Hematopoietic multipotent progenitor cell treated with erythropoietin and hydrocortisone succinate and interleukin-3 and kit ligand, for 15 days (in vitro differentiated cells): ENCODE data around the gene TEX2.

Experiments
- DNase-seq: peaks from one replicate; pipeline ENCODE4 v3.0.0-alpha.2; 2015; ENCODE audit warnings: low spot score

The TEX2 gene

DNA sequence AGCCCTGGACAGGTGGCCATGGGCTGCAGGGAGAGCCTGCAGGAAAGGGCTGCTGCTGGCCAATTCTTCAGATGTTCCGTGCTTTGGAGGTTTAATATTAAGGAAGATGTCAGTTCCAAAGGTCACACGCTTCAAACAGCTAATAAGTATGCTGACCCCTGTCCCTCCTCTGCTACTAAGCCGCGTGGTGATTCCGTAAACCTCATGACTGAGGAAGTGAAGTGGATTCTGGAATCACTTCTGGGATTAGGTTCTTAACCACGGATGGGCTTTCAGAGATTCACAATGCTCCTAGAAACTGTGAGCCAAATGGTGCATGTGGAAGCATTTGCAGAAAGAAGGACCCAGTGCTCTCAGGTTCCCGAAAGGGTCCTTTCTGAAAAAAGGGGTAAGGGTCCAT lies 104.7 kb downstream of the TEX2 start:
- DNase-seq: no peak

DNA sequence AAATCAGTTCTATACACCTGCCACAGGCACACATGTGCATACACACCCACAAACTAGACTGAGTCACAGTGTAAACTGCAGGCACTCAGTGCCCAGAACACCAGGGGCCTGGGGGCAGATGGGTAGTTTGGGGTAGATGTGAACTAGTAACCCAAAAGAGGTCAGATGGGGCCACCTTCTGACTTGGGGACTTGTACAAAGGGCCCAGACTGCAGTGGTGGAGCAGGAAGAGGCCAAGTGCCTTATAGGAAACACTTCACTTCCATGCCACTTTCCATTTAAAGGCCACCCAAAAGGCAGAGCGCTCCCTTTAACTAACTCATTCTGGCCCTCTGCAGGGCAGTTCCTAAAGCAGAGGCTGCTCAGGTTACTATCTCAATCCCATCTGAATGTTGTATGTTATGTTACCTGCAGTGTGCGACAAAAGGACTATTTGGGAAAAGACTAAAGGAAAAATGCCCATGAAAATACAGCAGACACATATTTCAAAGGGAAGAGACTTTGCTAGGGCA lies 105.3 kb downstream of the TEX2 start:
- DNase-seq: no peak

DNA sequence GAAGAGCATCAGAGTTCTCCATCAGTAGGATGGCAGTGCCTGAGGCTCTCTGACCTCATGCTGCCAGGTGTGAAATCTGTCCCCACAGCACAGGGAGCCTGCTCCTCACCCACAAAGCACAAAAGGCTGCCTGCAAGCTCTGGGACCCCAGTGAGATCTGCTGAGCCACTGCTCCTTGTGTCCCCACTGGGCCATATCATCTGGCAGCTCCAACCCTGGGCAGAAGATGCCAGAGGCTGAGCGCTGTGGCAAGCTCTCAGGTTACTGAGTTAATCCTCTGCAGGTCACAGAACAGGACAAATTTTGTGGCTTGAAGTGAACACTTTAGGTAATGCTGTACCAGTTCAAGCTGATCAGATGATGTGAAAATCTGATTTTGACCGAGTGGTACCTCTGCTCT lies 106.4 kb downstream of the TEX2 start:
- no peak for DNase-seq

DNA sequence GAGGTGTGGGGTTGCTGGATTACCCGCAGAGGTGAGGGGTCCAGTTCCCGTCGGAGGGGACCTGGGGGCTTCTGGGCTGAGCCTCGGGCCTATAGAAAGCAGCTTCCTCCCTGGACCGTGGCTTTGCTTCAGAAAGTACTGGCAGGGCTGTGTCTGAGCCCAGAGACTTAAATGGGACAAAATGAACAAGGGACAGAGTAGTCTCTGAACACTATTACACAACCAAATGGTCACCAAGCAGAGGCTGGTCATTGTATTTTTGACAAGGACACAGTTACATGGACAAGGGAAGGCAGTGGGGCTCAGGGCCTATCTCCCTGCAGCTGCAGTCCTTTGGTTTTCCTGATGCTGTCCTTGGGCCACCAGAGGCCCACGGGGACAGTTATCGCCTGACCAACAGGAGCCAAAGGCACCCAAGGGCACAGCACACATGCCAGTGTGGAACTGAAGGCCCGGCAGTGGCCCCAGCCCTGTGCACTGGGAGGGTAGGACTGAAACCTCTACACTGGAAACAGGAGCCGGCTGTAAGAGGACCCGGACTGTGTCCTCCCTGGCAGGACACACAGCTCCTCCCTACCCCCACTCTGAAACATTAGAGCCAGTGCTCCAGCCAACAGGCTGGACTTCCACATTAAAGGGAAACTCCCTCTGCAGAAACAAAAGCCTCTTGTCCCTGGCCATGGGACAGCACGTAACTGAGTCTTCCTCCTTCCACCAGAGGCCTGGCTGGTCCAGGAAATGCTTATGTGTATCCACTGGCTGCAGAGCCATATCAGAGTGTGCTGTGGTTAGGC lies 107.1 kb downstream of the TEX2 start:
- no peak for DNase-seq

DNA sequence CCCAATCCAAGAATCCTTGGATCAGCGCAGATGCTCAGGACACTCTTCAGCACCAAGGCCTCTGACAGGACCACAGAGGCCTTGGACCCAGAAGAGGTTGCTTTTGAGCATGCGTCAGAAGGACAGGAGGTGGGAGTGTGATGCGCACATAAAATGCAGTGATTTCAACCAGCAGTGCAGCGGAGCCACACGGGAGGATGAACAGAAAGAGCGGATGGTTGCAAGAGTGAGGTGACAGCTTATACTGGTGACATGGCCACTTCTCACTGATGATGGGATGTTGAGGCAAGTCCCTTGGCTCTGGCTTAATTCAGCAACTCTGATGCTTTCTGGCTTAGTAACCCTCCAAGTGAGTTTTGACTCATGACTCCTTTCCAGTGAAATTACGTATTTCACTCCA lies 107.9 kb downstream of the TEX2 start:
- no peak for DNase-seq

DNA sequence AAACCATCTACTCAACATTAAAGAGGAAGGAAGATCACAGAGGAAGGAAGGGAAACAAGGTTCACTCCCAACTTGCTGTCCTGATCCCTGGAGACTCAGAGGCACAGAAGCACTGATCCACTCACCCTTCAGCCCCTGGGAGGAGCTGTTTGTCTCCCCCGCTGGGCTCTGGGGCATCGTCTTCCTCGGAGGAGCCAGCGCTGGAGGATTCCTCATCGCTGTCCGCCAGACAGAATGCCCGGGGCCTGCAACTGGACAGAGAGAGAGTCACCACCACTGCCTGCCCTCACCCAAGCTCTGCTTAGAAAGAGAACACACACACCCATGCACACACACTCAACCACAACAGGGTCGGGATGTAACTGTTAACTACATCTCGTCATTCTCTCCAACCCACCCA lies 108.3 kb downstream of the TEX2 start:
- no peak for DNase-seq

DNA sequence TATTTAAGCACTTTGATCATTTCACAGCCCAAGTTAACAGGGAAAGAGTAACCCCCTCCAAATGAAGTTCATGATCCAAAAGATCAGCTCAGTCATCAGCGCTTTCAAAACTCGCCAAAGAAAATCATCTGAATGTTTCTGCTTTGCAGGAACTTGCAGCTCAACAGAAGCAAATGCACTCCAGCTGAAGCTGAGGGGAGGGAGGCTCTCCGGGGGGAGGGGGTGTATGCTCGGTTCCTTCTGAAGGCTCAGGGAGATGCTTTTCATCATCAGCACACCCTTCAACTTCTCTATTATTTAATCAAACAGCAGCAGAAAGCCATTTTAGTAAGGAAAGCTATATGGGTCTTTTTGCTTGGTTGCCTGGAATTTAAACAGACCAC lies 108.8 kb downstream of the TEX2 start:
- no peak for DNase-seq

DNA sequence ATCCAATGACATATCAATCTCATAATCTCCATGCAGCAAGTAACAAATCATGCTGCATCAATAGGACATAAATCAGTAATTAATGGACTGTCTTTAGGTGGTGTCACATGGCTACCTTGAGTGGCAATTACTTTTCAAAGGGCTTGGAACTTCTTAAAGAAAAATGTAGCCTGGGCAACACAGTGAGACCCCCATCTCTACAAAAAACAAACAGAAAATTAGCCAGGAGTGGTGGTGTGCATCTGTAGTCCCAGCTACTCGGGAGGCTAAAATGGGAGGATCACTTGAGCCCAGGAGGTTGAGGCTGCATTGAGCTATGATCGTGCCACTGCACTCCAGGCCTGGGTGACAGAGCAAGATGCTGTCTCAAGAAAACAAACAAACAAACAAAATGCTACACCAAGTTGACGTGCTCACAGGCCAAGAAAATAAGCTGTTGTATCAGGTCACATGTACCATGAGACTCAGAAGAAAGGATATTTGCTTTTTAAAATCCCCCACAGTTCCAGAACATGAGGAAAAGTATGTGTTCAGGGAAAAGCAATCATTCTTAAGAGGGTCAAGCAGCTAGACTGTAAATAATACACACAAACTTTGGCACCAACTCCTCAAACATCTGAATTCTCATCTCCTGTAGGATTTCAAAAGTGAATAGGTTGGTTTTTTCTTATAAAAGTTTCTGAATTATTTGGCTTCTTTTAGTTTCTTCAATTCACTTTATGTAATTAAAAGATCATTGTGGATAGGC lies 109.3 kb downstream of the TEX2 start:
- DNase-seq: no peak

DNA sequence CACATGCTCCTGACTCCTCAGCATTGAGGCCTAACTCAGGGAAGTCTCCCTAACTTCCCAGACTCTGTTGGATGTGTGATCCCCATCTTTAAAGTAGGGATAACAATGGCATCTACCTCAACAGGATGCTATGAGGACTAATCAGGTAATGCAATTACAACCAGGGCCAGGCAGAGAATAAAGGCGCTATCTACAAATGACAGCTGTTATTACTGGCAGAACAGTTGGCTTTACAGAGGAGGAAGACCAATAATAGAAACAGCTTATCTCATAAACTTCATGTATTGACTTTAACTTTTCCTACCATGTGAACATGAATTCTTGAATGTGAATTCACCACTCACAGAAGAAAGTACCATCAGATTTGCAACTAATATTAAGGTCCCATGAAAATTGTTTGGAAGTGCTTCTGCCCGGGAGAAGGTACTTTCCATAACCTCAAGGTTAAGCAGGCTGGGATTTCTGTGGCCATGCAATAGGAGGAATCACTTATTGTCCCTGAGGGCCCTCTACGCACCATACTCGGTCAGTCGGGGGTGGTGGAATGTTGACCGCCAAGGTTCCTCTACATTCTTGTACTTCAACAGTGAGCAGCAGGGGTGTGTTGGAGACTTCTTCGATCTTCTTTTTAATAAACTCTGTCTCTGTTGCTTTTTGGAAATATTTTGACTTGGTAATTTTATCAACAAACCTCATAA lies 110.5 kb downstream of the TEX2 start:
- peak; percentile 32 for DNase-seq

DNA sequence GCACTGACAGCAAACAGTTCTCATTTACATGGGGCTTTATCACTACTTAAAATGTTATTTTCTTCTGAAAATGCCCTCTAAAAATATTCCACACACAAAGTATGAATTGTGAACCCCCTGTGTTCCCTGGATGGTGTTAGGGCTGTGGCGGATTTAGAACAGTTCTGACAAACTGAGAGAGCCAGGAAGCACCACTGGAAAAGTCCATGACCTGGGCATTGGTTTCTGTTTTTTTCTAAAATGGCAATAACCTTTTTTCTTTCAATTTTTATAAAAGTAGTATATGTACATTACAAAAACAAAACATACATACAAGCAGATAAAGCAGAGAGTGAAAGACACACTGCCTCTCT lies 112.1 kb downstream of the TEX2 start:
- DNase-seq: no peak

DNA sequence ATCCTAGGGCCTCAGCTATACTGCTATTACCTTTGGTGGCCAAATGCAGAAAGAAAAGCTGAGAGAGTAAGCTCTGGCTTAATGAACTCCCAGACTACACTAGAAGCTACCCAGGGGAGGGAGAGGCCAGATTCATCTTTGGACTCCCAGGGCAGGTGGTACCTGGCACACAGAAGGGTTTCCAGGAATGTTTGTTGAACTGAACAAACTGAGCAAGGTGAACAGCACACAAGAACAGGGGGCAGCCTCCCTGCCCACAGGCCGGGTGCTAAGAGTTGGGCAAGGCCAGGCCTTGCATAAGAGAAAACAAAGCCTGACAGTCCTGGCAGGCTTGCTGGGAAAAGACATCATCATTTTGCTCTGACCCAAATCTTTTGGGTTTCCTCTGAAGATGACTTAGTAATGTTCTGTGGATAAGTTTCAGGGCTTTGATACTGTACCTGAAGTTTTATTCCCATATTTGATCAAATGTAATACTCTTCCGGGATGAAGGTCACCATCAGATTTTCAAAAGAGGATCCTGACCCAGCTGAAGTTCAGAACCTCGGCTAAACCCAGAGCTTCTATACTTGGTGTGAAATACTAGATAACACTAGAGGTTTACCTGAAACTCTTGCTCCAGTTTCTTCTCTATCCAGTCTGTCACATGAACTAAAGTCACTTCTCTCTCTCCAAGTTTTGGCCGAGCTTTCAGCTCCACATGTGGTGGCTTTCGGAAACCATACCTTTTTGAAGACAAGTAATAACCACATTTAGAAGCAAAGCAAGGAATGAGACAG lies 112.6 kb downstream of the TEX2 start:
- no peak for DNase-seq

DNA sequence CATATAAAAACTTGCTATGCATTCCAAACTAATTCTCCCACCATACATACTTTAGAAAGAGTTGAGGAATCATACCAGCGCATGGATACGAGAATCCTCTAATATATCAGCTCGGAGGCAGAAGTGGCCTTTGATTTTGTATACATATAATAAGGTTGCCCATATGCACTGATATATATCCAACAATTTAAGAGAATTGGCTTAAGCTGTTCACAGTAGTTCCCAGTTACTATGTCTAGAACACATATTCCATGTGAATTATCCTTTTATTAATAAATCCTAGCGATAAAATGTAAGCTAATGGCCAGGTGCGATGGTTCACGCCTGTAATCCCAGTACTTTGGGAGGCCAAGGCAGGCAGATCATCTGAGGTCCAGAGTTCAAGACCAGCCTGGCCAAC lies 113.9 kb downstream of the TEX2 start:
- no peak for DNase-seq

DNA sequence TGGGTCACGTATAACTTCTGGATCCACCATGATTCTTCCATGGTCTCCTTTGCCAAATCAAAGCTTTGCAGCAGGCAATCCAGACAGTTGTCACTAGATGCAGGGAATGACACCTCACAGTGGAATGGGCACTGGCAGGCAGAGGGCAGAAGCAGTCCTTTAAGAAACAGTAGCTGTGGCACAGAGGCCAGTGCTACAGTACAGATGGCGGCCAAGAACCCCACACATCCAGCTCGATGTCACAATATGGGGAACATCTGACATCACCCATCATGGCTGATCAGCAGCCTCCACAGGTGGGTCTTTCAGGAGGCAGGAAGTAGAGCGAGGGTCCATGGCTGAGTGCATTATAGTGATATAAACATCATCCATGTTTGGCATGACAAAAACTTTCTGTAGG lies 114.4 kb downstream of the TEX2 start:
- no peak for DNase-seq

DNA sequence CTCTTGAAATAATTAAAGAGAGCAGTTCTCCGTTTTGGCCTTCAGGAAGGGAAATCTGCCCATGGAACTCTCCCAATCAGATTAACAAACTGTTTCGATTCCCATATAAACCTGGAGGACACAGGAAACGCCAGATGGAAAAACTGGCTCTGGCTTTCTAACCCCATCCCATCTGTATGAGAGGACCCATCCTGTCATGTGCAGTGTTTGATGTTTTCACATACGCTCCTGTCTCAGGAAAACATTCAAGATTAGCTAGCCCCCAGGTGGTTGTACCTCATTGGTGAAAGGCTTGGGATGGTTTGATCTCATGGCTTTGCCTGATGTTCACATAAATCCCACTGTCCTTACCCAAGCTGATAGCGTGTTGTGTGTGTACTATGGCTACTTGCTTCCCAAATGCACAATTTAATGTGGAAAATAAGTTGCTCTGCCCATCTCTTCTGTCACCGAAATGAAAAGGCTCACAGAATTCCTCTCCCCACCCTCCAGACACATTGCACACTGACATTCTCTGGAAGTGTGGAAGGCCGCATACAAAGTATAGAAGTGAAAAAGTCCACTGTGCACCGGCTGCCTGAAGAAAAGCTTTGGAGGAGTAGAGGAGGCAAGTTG lies 114.9 kb downstream of the TEX2 start:
- DNase-seq: no peak

DNA sequence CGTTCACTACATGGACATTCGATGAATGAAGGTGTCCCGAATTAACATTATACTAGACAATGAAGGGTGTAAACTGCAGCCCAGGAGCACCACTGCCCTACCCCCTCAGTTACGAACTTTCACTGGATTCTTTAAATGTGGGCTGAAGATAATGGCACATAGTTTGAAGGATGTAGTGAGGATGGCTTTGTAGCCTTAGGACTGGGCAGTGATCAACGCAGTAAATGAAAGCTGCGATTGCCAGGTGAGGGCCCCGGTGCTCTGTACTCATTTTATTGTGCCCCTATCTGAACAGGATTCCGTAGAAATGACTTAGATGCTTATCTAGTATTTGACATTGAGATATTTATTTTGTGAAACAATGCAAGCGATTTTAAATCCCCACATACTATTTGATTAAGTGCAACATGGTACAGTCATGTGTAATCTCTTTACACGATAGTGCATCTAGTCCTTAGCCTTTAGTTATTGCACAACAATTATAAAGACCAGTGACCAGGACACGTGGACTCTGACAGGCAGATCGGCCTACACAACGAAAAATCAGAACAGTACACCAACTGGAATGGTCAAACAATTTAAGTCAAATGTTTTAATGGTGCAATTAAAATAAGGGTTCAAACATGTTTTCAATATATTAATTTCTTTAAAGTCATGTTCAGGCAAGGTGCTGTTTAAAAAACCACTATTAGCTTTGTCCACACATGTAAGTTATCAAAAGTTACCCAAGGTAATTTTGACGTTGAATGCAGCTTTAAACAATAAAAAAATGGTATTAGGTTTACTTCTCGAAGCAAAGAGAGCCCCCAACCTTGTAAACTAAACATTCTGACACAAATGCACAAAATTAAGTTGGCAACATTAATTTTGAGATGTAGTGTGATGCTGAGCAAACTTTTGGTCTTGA lies 115.7 kb downstream of the TEX2 start:
- no peak for DNase-seq

DNA sequence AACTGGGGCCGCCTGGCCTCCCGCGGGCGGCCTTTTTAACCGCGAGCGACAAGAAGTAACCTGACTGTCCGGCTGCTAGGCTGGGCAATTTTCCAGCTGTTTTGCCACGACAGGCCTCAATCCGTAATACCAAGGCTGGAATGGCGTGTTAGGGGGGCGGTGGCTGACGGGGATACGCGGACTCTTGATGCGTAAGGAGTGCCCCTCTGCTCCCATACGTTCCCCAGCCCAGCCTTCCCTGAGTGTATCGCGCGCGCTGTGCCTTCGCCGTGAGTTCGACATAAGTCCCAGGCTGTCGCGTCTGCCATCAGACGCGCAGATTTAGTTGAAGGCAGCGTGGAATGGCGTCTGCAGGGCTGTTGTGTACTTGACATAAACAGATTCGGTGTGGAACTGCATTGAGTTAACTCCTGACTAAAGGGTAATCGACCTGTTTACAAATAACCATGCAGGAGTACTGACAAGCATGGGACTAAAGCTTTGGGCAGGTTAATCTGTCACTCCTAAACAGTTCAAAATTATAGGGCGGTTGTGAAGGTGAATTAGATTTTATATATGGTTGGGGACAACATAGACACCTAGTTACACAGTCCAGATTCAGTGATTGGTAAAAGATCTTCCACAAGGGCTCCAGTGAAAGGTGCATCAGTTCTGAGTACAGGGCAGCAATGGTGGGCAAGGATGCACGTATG lies 116.5 kb downstream of the TEX2 start:
- peak; percentile 41 for DNase-seq

DNA sequence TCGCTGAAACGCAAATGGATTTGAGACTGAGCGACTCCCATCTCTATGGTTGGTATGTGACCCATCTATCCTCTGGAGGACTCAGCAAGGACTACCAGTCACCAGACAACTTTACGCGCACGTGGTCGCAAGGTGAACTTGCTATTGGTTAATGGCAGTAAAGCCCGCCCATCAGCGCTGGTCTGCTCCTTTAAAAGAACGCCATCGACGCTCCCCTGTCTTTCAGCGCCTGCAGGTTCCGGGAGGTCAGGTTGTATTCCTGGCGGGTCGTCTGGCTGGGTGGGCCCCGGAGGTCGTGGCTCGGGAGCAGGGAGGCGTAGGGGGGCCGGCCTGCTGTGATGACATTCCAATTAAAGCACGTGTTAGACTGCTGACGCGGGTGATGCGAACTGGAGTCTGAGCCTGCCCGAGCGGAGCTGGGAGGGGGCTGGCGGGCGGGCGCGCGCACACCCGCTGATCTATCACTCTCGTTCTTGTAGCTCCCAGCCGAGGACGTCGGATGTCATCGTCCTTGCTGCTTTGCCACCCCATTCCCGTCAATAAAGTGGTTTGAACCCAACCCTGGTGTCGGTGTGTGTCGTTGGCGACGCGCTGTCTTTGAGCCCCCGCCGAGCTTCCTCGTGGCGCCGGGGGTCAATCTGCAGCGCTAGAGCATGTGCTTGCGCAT lies 117.2 kb downstream of the TEX2 start:
- peak; percentile 98 for DNase-seq

DNA sequence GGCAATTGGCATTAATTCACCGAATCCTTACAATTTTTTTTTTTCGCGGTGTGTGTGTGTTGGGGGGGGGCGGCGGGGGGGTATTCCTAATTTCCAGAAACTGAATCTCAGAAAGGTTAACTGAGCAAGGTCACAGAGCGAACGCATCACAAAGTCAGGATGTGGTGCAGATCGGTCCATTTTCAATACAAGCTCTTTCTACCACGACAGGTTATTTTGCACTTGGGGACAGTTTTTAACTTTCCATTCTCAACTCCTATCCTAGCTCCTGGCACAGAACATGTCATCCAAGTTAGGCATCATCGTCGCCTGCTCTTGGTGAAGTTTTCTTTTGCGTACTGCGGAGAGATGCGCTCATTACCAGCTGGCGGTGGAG lies 117.7 kb downstream of the TEX2 start:
- no peak for DNase-seq

DNA sequence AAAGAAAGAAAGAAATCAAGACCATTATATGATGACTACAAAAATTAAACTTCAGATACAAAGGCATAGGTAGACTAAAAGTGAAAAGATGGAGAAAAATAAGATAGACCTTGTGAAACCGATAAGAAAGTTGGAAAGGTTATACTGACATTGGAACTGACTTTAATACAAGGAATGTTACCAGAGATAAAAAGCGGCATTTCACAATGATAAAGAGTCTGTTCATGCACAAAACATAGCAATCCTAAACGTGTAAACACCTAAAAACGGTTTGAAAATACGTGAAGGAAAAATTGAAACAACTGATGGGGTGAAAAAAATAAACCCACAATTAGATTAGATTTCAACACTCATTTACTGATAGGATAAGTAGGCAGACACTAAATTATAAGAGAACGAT lies 123.5 kb downstream of the TEX2 start:
- DNase-seq: no peak

DNA sequence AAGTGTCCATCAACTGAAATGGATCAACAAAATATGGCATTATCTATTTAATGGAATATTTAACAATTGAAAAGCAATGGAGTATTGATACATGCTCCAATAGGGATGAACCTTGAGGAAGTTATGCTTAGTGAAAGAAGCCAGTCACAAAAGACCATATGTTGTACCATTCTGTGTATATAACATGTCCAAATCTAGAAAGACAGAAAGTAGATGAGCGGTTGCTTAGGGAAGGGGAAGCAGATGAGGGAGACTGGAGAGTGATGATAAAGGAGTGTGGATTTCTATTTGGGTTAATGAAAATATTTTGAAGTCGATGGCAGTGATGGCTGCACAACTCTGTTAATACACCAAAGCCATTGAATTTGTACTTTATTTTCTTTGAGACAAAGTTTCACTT lies 124.6 kb downstream of the TEX2 start:
- DNase-seq: no peak
